ENCODE measurements around the gene AURKAIP1. TPM values are rescaled to one million over a fixed set of nuclear protein-coding genes. Genes with fewer than 3 reads are reported as not detected.

AURKAIP1 gene
- total and polyA plus RNA-seq, 9 of the 15 experiments (the other 6 are each of a cell fraction or from before 2014, with no cell fraction given): 7.8 to 478 (median 92.0) TPM

GRCh38 chr1:1399187-1399871 lies 24.3 kb upstream of the AURKAIP1 start, which contains the start of gene CCNL2 (continued):
- TF ChIP-seq RBM25 (IDR thresholded peaks at IDR 0.05; ENCODE audit: low read depth, low read length, severe bottlenecking) (peak; percentile 100), HDGF (IDR thresholded peaks at IDR 0.05) (no peak), BCOR (IDR thresholded peaks at IDR 0.05) (no peak), MCM5 (IDR thresholded peaks at IDR 0.05; ENCODE audit: low read depth) (no peak), ZBTB9 (CRISPR knock-in tag; IDR thresholded peaks at IDR 0.05) (peak; percentile 65; the same call in 1 of the 2 replicates), SMARCA4 (IDR thresholded peaks at IDR 0.05) (no peak), ZNF76 (CRISPR knock-in tag; IDR thresholded peaks at IDR 0.05; ENCODE audit: borderline replicate concordance) (0 out of 2 replicates have a peak, but pooled peaks have one; percentile 68), DEAF1 (CRISPR knock-in tag; IDR thresholded peaks at IDR 0.05) (no peak), TAL1 (IDR thresholded peaks at IDR 0.05) (no peak), HCFC1 (IDR thresholded peaks at IDR 0.05; ENCODE audit: low read depth, low read length) (peak; percentile 85), PHB2 (IDR thresholded peaks at IDR 0.05; ENCODE audit: low read depth) (no peak), RBFOX2 (IDR thresholded peaks at IDR 0.05; ENCODE audit: low read depth, low read length) (peak; percentile 98), ZNF592 (IDR thresholded peaks at IDR 0.05) (0 out of 2 replicates have a peak, but pooled peaks have one; percentile 8), NR1H2 (CRISPR knock-in tag; IDR thresholded peaks at IDR 0.05) (peak; percentile 90; the same call in 1 of the 2 replicates), ZBTB33 (CRISPR knock-in tag; IDR thresholded peaks at IDR 0.05) (peak; percentile 83)

Data from K562 (cell line).